AML-193 (cell line): ENCODE measurements around the gene PNKD.
"Not testable (repeated sequence)": the region's sequence is repeated elsewhere in the genome, so short reads cannot be mapped to it uniquely, and the experiment has no call there.

Experiments
- DNase-seq, 2 experiments: peaks; one replicate each; lab custom pipeline; 2025; lab: John Stamatoyannopoulos, UW

The PNKD gene

GRCh38 chr2:218292048-218293014 lies 22.0 kb downstream of the PNKD start, which contains the start of gene TMBIM1:
Gene TMBIM1 (minus strand): TSS chr2:218292503. CDS start chr2:218282141, 10,362 bp downstream.
- peak; percentile 65 to 74 for DNase-seq

- no peak for DNase-seq
These were observed 23.6 kb downstream of the PNKD start for GRCh38 chr2:218293715-218294429.

- no peak for DNase-seq
These were observed 24.2 kb downstream of the PNKD start for GRCh38 chr2:218294430-218295022.

GRCh38 chr2:218295029-218295428 lies 24.7 kb downstream of the PNKD start:
- no peak for DNase-seq

GRCh38 chr2:218296200-218296599 lies 25.9 kb downstream of the PNKD start:
- no peak for DNase-seq

GRCh38 chr2:218296847-218297246 lies 26.5 kb downstream of the PNKD start:
- no peak for DNase-seq

GRCh38 chr2:218298314-218298875 lies 28.1 kb downstream of the PNKD start:
- DNase-seq: no peak

- DNase-seq: no peak
These were observed 29.8 kb downstream of the PNKD start for GRCh38 chr2:218300141-218300540.

- DNase-seq: peak; percentile 84 to 89
These were observed 31.0 kb downstream of the PNKD start for GRCh38 chr2:218301176-218301819.

GRCh38 chr2:218305383-218305782 lies 35.1 kb downstream of the PNKD start:
- no peak for DNase-seq

GRCh38 chr2:218306184-218306920 lies 36.0 kb downstream of the PNKD start:
- DNase-seq: no peak

GRCh38 chr2:218307415-218308090 lies 37.2 kb downstream of the PNKD start:
- DNase-seq: no peak

- no peak for DNase-seq
These were observed 40.7 kb downstream of the PNKD start for GRCh38 chr2:218310853-218311540.

- DNase-seq: not testable (repeated sequence)
These were observed 41.4 kb downstream of the PNKD start for GRCh38 chr2:218311541-218312266.

GRCh38 chr2:218312267-218312756 lies 42.0 kb downstream of the PNKD start:
- DNase-seq: no peak

GRCh38 chr2:218313356-218313755 lies 43.0 kb downstream of the PNKD start:
- no peak for DNase-seq

GRCh38 chr2:218314764-218315163 lies 44.4 kb downstream of the PNKD start:
- DNase-seq: not testable (repeated sequence)

- DNase-seq: no peak
These were observed 45.1 kb downstream of the PNKD start for GRCh38 chr2:218315397-218315796.

- DNase-seq: no peak
These were observed 46.9 kb downstream of the PNKD start for GRCh38 chr2:218317303-218317630.
